Coronary artery (tissue), 2 donors: ENCODE measurements around the gene JAK3.
"Not testable (repeated sequence)": the region's sequence is repeated elsewhere in the genome, so short reads cannot be mapped to it uniquely, and the experiment has no call there.

ENCODE experiments used
- DNase-seq: peaks from one replicate; pipeline ENCODE4 v3.0.0-alpha.2; 2017; ENCODE audit warnings: low spot score
- H3K27ac ChIP-seq, 2 donors: fragments of 200-600 bp; sonication (generic); one replicate each; pipeline ENCODE4 v1.5.1; 2016 to 2019
- H3K4me3 ChIP-seq: fragments of 200-600 bp; sonication (generic); 2 replicates; pipeline ENCODE4 v1.5.1; 2016; ENCODE audit warnings: mild to moderate bottlenecking, moderate library complexity
- TF ChIP-seq, protein P1 (sequence below): fragments of 200-600 bp; sonication (generic); IDR thresholded peaks from one replicate; pipeline ENCODE4 v1.5.1; 2019; ENCODE audit warnings: antibody characterized with exemption

JAK3 gene

DNA sequence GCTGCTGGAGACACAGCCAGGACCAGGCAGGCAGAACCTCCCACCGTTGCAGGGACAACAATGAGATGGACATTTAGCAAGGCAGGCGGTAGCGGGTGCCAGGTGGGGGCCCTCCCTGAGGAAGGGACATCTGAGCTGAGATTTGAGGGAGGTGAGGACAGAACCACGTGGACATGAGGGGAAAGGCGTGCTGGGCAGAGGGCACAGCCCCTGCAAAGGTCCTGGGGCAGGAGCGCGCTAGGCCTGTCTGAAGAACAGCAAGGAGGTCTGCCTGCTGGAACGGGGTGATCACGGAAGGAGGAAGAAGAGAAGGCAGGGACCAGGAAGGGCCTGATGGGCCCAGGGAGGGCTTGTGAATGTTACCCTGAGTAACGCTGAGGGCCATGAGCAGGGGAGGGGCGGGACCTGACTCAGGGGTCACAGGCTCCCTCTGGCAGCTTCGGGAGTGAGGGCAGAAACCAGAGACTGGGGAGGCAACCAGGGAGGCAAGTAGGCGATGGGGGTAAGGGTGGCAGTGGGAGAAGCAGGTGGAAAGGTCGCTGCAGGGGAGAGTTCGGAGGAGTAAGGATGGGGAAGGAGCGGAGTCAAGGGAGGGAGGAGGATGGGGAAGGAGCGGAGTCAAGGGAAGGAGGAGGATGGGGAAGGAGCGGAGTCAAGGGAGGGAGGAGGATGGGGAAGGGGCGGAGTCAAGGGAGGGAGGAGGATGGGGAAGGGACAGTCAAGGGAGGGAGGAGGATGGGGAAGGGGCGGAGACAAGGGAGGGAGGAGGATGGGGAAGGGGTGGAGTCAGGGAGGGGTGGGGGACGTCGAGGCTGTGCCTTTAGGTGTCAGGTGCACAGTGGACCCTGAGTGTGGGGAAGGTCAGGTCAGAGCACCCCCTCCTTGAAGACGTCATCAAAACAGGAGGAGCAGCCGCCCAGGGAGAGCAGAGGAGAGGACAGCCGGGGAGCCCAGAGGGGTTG lies 68.5 kb downstream of the JAK3 start:
- TF ChIP-seq, protein P1, sequence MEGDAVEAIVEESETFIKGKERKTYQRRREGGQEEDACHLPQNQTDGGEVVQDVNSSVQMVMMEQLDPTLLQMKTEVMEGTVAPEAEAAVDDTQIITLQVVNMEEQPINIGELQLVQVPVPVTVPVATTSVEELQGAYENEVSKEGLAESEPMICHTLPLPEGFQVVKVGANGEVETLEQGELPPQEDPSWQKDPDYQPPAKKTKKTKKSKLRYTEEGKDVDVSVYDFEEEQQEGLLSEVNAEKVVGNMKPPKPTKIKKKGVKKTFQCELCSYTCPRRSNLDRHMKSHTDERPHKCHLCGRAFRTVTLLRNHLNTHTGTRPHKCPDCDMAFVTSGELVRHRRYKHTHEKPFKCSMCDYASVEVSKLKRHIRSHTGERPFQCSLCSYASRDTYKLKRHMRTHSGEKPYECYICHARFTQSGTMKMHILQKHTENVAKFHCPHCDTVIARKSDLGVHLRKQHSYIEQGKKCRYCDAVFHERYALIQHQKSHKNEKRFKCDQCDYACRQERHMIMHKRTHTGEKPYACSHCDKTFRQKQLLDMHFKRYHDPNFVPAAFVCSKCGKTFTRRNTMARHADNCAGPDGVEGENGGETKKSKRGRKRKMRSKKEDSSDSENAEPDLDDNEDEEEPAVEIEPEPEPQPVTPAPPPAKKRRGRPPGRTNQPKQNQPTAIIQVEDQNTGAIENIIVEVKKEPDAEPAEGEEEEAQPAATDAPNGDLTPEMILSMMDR = no peak
- DNase-seq = no peak
- peak overlapping the region; percentile 53 for H3K4me3 ChIP-seq
- H3K27ac ChIP-seq = no peak overlapping the region

DNA sequence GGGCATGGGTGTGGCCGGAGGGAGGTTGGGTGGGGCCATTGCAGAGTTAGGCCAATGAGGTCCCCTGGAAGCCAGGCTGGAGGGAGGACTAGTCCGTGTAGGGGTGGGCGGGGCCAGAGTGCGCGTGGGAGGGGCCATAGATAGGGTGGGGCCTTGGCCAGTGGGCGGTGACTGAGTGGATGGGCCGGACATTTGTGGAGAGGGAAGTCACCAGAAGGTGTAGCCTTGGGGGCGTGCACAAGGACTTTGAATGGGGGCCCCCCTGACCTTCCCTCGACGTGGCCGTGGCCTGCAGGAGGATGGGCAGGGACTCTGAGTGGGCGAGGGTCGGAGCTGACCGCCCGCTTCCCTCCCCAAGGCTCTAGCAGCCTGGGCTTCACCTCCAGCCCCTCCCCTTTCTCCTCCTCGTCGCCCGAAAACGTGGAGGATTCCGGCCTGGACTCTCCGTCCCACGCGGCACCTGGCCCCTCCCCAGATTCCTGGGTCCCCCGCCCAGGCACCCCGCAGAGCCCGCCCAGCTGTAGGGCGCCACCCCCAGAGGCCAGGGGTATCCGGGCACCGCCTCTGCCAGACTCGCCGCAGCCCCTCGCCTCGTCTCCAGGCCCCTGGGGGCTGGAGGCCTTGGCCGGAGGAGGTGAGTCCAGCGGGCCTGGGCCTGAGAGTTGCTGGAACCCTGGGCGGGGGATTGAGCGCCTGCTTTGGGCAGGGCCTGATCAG lies 69.4 kb downstream of the JAK3 start:
- TF ChIP-seq, protein P1 = no peak
- H3K4me3 ChIP-seq = peak overlapping the region; percentile 53
- DNase-seq = no peak
- no peak overlapping the region for H3K27ac ChIP-seq

DNA sequence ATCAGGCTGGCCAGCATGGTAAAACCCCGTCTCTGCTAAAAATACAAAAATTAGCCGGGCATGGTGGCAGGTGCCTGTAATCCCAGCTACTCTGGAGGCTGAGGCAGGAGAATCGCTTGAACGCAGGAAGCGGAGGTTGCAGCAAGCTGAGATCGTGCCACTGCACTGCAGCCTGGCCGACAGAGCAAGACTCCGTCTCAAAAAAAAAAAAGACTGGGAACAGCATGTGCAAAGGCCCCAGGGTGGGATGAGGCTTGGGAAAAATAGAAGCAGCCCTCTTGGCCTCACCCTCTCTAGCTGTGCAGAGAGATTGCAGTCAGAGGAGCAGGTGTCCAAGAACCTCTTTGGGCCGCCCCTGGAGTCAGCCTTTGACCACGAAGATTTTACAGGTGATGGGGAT lies 69.9 kb downstream of the JAK3 start:
- not testable (repeated sequence) for H3K27ac ChIP-seq, DNase-seq, H3K4me3 ChIP-seq

DNA sequence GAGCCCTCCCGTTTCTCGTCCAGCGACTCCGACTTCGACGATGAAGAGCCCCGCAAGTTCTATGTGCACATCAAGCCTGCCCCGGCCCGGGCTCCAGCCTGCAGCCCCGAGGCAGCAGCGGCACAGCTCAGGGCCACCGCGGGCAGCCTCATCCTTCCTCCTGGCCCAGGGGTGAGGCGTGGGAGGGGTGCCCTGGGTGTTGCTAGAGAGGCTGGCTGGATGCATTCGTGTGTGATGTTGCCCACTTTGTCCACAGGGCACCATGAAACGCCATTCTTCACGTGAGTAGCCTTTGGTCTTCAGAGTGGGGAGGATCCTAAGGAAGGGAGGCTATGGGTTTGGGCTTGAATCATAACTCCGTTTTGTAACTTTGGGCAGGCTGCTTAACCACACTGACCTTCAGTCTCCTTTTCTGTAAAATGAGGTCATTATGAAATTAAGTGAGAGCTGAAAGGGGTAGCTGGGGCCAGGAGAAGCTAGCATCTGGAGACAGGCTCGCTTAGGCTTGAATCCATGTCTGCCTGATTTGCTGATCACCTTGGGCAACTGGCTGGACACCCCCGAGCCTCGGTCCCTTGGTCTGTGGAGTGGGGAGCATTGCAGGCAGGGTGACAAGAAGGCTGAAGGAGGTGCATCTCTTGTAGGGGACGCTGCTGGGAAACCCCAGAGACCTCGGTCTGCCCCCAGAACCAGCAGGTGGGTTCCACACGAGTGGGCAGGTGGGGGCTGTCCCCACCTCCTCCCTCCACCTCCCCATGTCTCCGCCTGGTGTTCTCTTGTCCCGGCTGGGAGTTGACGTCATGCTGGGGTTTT lies 71.6 kb downstream of the JAK3 start:
- Histone ChIP-seq H3K4me3 (no peak overlapping the region), H3K27ac (no peak overlapping the region)
- TF ChIP-seq, protein P1 = no peak

DNA sequence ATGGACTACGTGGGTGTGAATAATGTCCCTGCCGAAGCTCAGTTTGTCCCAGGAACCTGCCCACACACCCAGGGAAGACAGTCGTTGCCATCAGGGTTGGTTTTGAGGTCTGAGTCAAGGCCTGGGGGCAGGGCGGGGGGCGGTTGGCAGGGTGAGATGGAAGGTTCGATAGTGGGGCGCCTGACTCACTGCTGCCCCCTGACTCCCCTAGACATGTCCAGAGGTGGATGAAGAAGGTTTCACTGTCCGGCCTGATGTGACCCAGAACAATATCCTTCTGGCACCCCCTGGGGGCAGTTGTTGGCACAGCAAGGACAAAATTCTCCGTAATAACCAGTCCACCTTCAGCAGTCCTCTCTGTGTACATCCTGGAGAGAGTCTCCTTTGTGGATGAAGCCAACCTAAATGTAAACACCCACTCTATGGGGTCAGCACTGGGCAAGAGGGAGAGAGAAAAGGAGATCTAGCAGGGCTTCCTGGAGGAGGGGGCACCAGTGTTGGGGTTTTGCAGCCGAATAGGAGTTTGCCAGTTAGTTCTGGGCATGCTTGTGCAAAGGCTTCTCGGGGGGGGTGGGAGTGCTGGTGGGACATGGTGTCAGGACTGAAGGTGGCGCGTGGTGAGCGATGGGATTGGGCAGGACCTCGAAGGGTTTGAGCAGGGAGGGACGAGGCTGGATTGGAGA lies 72.4 kb downstream of the JAK3 start:
- TF ChIP-seq, protein P1 = no peak
- no peak for DNase-seq
- Histone ChIP-seq H3K27ac (no peak overlapping the region), H3K4me3 (no peak overlapping the region)

More for the DNA sequence above, 71.6 kb downstream of the JAK3 start:
- no peak for DNase-seq
